Duodenal mucosa (tissue), 2 donors: Measurements from ENCODE around the gene CALCB.
A peak's percentile ranks its signal among the peaks of the same experiment; 100 is the strongest.

Experiments used
- H3K27ac ChIP-seq: one replicate; pipeline ENCODE4 v1.7.0; 2013; ENCODE audit warnings: low read depth, low read length
- H3K27me3 ChIP-seq, 2 donors: one replicate each; pipeline ENCODE4 v1.7.0; 2013; ENCODE audit warnings: low read length in 2 of 2, control low read depth in 1 of 2; ENCODE audit not compliant: insufficient read depth in 2 of 2, control insufficient read depth in 1 of 2
- H3K36me3 ChIP-seq, 2 donors: one replicate each; pipeline ENCODE4 v1.7.0; 2013; ENCODE audit warnings: low read length in 2 of 2, control low read depth in 1 of 2; ENCODE audit not compliant: insufficient read depth in 2 of 2, control insufficient read depth in 1 of 2
- H3K4me1 ChIP-seq, 2 donors: one replicate each; pipeline ENCODE4 v1.7.0; 2013; ENCODE audit warnings: low read length in 2 of 2, control low read depth in 1 of 2; ENCODE audit not compliant: insufficient read depth in 2 of 2, control insufficient read depth in 1 of 2
- H3K4me3 ChIP-seq, 2 donors: one replicate each; pipeline ENCODE4 v1.7.0; 2013; ENCODE audit warnings: low read length in 2 of 2, low read depth in 1 of 2
- H3K9ac ChIP-seq, 2 donors: one replicate each; pipeline ENCODE4 v1.7.0; 2013; ENCODE audit warnings: low read length in 2 of 2, low read depth in 1 of 2
- H3K9me3 ChIP-seq, 2 donors: one replicate each; pipeline ENCODE4 v1.7.0; 2013; ENCODE audit warnings: low read length in 2 of 2, control low read depth in 1 of 2; ENCODE audit not compliant: control insufficient read depth in 1 of 2

CALCB gene

GRCh38 chr11:15115686-15116085, 42.3 kb downstream of the CALCB start:
- Histone ChIP-seq H3K27me3 (peaks cover 14 to 17% of the 10 kb centered on the region in 2 donors), H3K36me3 (no peaks in the 10 kb centered on the region), H3K4me1 (peaks cover 0 to 4% of the 10 kb centered on the region in 2 donors), H3K9ac (no peak overlapping the region), H3K9me3 (no peaks in the 10 kb centered on the region), H3K4me3 (peak overlapping the region; percentile 3 to 43), H3K27ac (no peak overlapping the region)

GRCh38 chr11:15117751-15118150, 44.4 kb downstream of the CALCB start:
- Histone ChIP-seq H3K36me3 (no peaks in the 10 kb centered on the region), H3K27ac (no peak overlapping the region), H3K27me3 (peaks cover 17 to 20% of the 10 kb centered on the region in 2 donors), H3K9ac (no peak overlapping the region), H3K4me1 (peaks cover 0 to 4% of the 10 kb centered on the region in 2 donors), H3K9me3 (no peaks in the 10 kb centered on the region), H3K4me3 (no peak overlapping the region)

DNA sequence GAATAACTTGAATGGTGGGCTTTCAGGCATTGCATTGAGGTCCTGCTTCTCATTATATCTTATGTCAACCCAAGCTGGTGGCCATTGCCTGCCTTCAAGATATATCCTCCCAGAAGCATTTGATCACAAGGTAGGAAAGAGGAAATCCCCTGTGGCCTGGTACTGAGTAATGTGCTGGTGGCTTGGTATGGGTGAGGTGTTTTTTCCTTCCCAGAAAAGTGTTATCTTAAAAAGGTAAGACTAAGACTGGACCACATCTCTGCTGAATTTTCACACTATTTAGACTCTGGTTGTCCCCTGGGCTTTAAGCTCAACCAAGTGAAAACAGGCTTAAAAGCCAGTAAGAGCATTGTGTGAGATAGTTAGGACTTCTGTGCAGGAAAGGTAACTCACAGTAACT, 45.0 kb downstream of the CALCB start:
- Histone ChIP-seq H3K4me3 (no peak overlapping the region), H3K9ac (no peak overlapping the region), H3K36me3 (no peaks in the 10 kb centered on the region), H3K27me3 (peaks cover 19 to 22% of the 10 kb centered on the region in 2 donors), H3K27ac (no peak overlapping the region), H3K9me3 (no peaks in the 10 kb centered on the region), H3K4me1 (peaks cover 0 to 4% of the 10 kb centered on the region in 2 donors)

DNA sequence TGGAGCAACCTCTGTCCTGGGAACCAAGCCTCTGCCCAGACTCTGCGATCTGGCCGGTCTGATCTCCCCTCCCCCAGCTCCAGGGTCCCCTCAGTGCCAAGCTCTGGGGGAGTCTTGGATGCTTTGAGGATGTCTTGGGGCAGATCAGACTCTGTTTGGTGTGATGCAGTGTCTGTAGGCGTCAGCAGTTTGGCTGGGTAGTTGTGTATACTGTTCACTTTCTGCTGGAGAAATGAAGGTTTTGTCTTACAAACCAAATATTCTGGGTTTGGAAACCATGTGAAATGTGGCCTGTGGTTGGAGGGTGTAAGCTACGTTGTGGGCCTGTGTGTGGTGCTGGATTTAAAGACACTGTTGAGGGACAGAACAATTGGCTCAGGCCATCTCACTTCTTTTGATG, 46.0 kb downstream of the CALCB start:
- Histone ChIP-seq H3K27me3 (peaks cover 19 to 22% of the 10 kb centered on the region in 2 donors), H3K9me3 (no peaks in the 10 kb centered on the region), H3K9ac (no peak overlapping the region), H3K27ac (no peak overlapping the region), H3K4me1 (peaks cover 0 to 4% of the 10 kb centered on the region in 2 donors), H3K36me3 (no peaks in the 10 kb centered on the region), H3K4me3 (no peak overlapping the region)

DNA sequence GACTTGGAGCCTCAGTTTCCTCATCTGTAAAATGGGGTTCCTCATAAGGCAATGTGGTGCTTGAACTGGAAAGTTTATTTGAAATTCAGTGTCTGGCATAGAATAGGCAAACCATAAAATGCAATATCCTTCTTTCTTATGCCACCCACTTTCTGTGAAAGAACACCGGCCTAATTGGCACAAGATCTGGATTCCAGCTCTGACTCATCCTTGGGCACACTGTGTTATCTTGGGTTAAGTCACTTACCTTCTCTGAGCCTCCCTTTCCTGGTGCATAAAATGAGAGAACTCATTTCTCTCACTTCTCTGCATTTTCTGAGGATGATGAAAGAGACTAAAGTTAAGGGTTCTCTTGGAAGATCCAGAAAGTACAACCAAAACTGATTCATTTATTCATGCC, 46.4 kb downstream of the CALCB start:
- no peaks in the 10 kb centered on the region for H3K9me3 ChIP-seq
- H3K27me3 ChIP-seq = peaks cover 18 to 22% of the 10 kb centered on the region in 2 donors
- H3K4me3 ChIP-seq = no peak overlapping the region
- no peak overlapping the region for H3K9ac ChIP-seq
- peaks cover 0 to 4% of the 10 kb centered on the region in 2 donors for H3K4me1 ChIP-seq
- no peak overlapping the region for H3K27ac ChIP-seq
- no peaks in the 10 kb centered on the region for H3K36me3 ChIP-seq

- Histone ChIP-seq H3K27ac (no peak overlapping the region), H3K4me1 (no peaks in the 10 kb centered on the region), H3K9me3 (no peaks in the 10 kb centered on the region), H3K36me3 (no peaks in the 10 kb centered on the region), H3K9ac (no peak overlapping the region), H3K27me3 (peaks cover 4 to 8% of the 10 kb centered on the region in 2 donors), H3K4me3 (no peak overlapping the region)
These were observed 50.5 kb downstream of the CALCB start for GRCh38 chr11:15123849-15124248.

- H3K9ac ChIP-seq = no peak overlapping the region
- H3K27ac ChIP-seq = no peak overlapping the region
- peaks cover 4 to 6% of the 10 kb centered on the region in 2 donors for H3K27me3 ChIP-seq
- H3K9me3 ChIP-seq = no peaks in the 10 kb centered on the region
- no peaks in the 10 kb centered on the region for H3K36me3 ChIP-seq
- H3K4me3 ChIP-seq = no peak overlapping the region
- no peaks in the 10 kb centered on the region for H3K4me1 ChIP-seq
These were observed 51.1 kb downstream of the CALCB start for GRCh38 chr11:15124528-15124927.

GRCh38 chr11:15127341-15127740, 53.9 kb downstream of the CALCB start:
- H3K9me3 ChIP-seq = no peaks in the 10 kb centered on the region
- H3K27ac ChIP-seq = no peak overlapping the region
- no peaks in the 10 kb centered on the region for H3K36me3 ChIP-seq
- no peak overlapping the region for H3K4me3 ChIP-seq
- no peaks in the 10 kb centered on the region for H3K4me1 ChIP-seq
- peaks cover 4 to 5% of the 10 kb centered on the region in 2 donors for H3K27me3 ChIP-seq
- H3K9ac ChIP-seq = no peak overlapping the region
